ENCODE measurements around the gene STAP2.
"Not testable (repeated sequence)": the region's sequence is repeated elsewhere in the genome, so short reads cannot be mapped to it uniquely, and the experiment has no call there.

- not testable (repeated sequence) for TF ChIP-seq POLR2A (IDR thresholded peaks at IDR 0.05; ENCODE audit: low read depth, low read length); POLR2AphosphoS5 (IDR thresholded peaks at IDR 0.05; ENCODE audit: low read length); CTCF (IDR thresholded peaks at IDR 0.05 in 2 of 3, conservative IDR thresholded peaks at IDR 0.05 in 1 of 3; ENCODE audit: control insufficient read depth in 2 of 3, extremely low read depth in 1 of 3, insufficient read depth in 1 of 3, low read depth in 3 of 3, low read length in 3 of 3); RB1 (IDR thresholded peaks at IDR 0.05; ENCODE audit: borderline replicate concordance)
Measured at GRCh38 chr19:4274321-4274686, 64.3 kb downstream of the STAP2 start.

All from GM12878 (cell line).